Left colon (tissue), 2 donors: ENCODE measurements around the gene ITPK1. TPM values are rescaled to one million over a fixed set of nuclear protein-coding genes. Genes with fewer than 3 reads are reported as not detected.

Experiments used
- ATAC-seq: fragments of 200-7000 bp; cut with Tn5 transposase; one replicate; pipeline ENCODE4 v1.9.1; 2020; ENCODE audit warnings: mild to moderate bottlenecking, moderate library complexity
- DNase-seq, 2 donors: peaks; one replicate each; pipeline ENCODE4 v3.0.0-alpha.2; 2020
- intact Hi-C, 2 donors: fragments of 100-400 bp; cut with DNase I in 1 of 2; cut with micrococcal nuclease in 1 of 2; formaldehyde crosslinking; loops; one replicate each; pipeline versions ENCODE4 v1.11.2 to v1.14.0; 2022; cut with DNase I, micrococcal nuclease
- total RNA-seq, 2 donors: library from RNA; stranded (reverse); fragmentation: NEBNext Ultra II Directional; extraction: Animal tissue kit (Norgen Biotek cat#: 25700); gene quantifications; one replicate each; pipeline ENCODE4 v1.2.1, GENCODE V29; 2021
- donor health status: DM: no; HTN: no; CAD: no.
- donor health status: DM: yes; HTN: yes; CAD: no.

The ITPK1 gene
- total RNA-seq, 2 donors from 2014 or later = 138 to 142 TPM

DNA sequence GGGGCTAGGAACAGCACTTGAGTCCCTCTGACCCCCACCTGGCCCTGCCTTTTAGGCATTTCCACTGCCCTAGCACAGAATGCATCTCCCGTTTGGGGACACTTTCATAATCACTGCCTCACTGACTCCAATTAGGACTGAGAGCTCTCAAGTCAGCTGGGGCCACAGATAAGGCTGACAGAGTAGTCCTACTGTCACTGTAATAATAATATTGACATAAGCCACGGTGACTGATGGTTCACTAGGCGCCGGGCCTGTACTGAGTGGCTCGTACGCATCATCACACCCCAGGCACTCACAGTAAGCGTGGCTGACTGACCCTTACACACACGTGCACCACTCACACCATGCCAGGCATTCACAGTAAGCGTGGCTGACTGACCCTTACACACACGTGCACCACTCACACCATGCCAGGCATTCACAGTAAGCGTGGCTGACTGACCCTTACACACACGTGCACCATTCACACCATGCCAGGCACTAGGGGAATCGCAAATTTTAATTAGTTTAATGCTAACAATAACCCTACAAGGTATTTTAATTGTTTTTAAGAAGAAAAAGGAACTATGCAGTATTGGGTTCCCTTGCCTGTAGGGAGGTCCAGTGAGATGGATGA is 105.1 kb downstream of the ITPK1 start:
- intact Hi-C loops = no loop called here
- ATAC-seq (no peak), DNase-seq (no peak)

DNA sequence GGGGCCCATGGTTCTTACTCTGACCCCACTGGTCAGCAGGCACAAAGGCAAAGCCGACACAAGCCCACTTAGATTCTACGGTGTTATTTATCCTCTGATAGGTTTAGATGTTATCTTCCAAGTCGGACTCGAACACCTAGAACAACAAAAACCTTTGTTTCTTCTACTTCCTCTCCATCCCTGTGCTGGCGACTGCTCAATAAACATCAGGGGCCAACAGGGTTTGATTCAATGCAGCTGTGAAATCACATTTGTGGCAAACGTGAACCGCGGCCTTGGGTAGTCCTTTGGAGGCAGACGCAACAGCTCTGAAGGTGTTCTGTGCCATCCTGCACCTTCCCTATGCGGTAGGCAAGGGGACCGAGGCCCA is 105.6 kb downstream of the ITPK1 start:
- intact Hi-C loops = no loop called here
- no peak for DNase-seq
- ATAC-seq = no peak

DNA sequence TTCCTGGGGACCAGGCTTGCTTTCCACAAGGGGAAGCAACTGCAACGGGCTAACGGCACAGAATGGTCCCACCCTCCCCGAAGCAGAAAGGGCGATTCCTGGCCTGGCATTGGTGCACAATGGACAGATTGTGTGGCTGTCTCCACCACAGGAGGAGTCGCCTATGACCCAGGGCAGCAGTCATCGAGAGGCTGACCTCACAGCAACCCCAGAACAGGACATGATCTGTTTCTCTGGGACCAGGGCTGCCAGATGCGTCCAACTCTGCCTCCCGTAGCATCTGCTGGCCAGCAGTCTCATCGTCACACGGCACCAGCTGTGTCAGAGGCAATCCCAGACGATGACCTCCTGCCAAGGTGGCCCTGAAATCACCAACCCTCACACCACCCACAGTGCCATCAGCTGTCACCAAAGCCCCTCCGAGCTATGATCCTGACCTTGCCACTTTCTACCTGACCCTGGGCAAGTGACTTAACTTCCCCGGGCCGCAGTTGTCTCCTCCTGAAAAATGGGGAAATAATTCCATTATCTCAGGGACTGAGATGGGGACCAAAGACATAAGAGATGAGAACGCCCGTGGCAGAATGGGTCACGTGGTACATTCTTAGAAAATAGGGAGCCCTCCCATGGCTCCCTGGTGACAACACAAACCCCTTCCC is 106.1 kb downstream of the ITPK1 start:
- DNase-seq (no peak), ATAC-seq (no peak)
- intact Hi-C loops = no loop called here

DNA sequence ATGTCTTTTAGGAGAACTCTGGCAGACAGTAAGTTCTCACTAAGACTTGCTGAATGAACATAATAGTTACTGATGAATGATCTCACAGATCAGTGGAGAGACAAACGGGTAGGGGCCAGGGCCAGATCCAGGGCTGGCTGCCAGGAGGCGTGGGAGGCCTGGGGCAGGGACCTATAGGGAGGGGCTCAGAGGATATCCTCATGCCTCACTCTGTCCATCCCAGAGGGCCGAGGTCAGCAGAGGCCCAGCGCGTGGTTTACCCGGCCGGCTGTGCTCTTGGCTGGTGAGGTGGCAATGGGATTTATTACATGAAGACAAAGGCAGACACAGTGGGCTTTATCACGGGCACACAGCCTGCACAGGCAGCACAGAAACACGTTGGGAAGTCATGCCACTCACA is 107.3 kb downstream of the ITPK1 start:
- intact Hi-C loops = no loop called here
- DNase-seq = peak in 1 of 2 donors; percentile 32
- ATAC-seq = no peak

DNA sequence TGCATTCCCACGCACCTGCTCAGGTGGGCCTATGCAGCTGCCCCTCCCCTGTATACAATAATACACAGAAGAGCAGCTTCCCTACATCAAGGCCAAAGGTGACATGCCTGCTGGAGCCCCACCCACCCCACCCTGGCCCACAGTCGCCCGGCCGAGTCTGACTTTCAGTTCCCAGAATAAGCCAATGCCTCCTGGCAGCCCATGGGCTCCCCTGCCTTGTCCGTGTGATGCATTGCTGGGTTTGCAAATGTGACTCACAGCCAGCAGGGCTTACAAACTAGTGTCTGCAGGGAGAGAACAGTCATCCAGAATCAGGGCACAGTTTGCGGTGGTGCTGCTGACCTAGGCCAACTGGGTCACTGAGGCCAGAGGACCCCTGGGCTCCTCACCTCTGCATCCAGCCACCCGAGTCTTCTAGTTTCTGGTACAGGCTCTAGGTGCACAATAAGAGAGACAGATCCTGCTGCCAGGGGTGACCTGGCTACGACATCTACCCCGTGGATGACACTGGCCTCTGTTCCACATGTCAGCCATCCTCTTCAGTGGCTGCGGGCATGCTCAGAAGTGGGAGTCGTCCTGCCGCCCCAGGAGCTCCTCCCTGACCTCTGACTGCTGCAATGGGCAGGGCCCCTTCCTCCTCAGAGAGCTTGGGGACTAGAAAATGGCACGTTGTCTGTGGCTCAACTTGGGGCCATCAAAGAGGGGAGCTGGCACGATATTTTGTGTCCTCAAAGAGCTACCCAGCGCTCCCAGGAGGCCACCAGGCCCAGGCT is 108.3 kb downstream of the ITPK1 start:
- DNase-seq (peak; percentile 44 to 65), ATAC-seq (peak; percentile 59)
- intact Hi-C loops = no loop called here

DNA sequence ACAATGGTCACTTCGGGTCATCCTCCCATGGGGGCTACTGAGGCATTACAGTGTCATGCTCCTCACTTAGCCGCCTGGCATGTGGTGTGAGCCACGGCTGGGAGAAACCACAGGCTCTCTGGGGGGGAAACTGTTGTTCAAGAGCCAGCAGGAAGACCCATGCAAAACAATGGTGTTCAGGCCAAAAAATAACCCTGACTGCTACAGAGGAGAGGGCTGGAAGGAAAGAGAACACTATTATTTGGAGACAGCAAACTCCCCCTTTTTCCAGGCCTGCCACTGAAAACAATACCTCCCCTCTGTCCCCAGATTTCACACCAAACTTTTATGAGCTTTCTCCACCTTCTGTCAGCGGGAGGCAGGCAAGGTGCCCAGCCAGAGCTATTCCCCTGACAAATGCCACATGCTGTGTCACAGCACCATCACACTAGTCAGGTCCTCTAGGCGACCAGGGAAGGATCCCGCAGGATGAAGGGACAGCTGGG is 109.1 kb downstream of the ITPK1 start:
- ATAC-seq = peak; percentile 18
- DNase-seq = no peak
- intact Hi-C loops = no loop called here

DNA sequence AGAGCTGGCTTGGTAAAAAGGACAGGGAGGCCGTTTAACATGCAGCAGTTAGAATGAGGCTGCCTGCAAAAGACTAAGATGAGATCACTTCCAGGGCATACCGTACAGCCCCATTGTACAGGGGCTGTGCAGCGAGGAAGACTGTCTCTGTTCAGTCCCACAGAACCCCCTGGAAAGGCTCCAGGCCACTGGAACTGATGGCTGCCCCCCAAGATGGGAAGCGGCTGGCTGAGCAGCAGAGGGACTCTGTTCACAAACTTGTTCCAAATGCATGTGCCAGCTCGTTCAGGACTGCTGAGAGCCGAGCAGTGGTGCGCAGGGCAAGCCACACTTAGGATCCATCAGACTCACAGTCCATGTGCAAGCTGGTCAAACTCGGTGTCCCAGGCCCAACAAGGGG is 109.9 kb downstream of the ITPK1 start:
- intact Hi-C loops = no loop called here
- ATAC-seq (no peak), DNase-seq (no peak)

DNA sequence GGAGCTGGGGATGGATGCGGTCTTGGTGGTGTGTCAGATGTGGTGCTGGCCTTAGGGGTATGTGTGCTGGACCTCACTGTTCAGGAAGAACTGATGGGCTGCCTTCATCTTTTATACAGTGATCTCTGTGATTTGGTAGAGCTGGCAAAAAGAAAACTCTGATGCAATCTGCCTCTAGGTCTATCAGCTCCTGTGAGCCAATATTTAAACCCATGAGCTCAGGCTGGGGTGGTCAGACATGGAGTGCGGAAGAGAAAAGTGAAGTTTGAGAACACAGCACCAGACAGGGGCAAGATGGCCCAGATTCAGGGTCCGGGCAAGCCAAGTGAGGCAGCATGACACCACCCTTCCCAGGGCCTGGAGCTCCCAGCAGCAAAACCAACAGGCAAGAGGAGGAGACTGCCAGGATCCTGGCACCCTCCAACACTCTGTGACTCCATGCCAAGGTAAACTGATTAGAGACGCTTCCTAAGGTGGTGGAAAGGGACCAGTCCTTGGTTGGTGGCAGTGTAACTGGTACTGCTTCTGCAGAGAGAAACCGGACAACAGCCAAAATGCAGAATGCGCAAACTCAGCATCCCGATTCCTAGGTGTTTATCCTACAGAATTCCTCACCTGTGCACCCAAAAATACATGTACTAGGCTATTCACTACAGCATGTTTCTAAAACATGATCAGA is 110.5 kb downstream of the ITPK1 start:
- ATAC-seq (no peak), DNase-seq (no peak)
- intact Hi-C loops = no loop called here

DNA sequence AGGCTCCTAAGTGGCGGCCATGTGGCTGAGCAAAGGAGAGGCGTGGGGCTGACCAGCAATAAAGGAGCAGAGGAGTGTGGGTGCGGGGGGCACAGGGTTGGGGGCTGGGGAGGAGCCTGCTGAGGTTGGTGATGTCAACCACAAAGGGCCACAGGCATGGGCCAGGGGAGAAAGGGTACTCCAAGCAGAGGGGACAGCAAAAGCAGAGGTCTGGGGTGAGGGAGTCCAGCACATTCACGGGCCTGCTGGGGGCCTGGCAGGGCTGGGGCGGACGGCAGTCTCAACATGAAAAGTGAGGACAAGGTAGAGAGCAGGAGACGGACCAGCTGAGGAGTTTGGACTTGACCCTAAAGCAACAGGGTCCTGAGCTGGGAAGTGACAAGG is 111.0 kb downstream of the ITPK1 start:
- intact Hi-C loops = no loop called here
- no peak for ATAC-seq
- DNase-seq = no peak

DNA sequence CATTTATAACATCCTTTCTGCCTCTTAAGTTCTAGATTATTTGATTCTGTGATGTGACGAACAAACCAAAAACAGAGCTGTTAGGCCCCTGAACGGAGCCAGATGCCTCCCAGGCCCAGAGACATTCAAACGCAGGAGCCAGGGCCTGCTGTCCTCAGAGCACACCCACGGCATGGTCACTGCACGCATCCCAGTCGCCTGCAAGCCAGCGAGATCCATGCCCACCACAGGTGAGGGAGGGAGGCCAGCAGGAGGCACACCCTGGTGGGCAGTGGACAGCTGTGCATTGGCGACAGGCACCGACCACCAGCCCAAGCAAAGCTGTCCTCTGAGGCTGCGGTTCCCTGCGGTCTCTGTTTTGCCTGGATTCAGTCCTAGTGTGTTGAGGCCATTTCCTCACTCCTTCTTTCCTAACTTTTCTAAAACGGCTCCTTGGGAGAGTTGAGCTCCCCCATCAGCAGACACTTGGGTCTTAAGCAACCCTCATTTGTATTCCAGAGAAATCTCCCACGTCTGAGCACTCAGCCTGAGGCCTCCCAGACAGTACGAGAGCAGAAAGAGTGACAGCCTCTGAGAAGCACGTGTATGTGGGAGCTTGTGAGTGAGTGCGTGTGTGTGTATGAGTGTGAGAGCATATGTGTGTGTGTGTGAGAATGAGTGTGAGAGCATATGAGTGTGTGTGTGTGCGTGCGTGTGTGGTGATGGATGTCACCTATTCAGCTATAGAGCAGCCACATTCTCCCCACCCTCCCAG is 111.6 kb downstream of the ITPK1 start:
- no peak for DNase-seq
- no peak for ATAC-seq
- intact Hi-C loops = no loop called here

DNA sequence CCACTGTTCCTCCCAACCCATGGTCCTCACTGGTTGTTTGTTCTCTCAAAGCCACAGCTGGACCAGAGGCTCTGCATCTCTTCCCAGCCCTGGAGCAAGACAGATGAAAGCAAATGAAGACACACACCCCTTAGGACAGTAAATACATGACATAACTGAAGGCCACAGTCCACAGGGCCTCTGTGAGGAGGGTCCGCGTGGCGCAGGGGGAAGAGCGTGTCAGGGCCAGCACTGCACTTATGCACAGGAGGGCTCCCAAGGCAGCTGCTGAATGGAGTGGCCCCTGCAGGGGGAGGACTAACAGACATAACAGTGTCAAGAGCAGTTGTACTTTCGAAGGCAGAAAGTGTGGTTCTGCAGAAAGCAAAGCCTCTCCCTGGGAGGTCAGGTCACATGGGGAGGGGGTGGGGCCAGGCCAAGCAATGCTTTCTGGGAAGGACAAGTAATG is 112.8 kb downstream of the ITPK1 start:
- no peak for ATAC-seq
- intact Hi-C loops = no loop called here
- DNase-seq = no peak

DNA sequence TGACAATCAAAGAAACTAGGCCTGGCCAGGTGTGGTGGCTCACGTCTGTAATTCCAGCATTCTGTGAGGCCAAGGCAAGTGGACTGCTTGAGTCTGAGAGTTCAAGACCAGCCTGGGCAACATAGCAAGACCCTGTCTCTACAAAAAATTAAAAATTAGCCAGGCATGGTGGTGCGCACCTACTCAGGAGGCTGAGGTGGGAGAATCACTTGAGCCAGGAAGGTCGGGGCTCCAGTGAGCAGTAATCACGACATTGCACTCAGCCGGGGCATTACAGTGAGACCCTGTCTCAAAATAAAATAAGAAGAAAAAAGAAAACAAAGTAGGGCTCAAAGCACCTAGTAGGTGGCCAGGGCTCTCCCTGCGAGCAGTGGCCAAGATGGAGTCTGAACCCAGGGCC is 113.7 kb downstream of the ITPK1 start:
- no peak for ATAC-seq
- no peak for DNase-seq
- intact Hi-C loops = no loop called here

DNA sequence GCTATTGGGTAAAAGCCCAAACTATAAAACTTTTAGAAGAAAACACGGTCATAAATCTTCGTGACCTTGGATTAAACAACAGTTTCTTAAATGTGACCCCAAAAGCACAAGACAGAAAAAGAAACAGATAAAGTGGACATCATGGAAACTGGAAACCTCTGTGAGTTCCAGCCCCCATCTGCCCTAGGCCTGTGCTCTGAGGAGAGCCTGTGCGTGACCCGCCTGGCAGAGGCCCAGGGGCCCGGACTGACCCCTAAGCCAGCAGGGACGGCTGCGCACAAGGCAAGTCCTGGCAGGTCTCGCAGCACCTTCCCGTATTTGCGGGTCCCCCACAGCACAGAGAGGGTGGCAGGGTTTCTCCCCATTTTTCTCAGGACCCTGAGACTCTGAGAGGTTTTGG is 116.8 kb downstream of the ITPK1 start:
- ATAC-seq (no peak), DNase-seq (no peak)

DNA sequence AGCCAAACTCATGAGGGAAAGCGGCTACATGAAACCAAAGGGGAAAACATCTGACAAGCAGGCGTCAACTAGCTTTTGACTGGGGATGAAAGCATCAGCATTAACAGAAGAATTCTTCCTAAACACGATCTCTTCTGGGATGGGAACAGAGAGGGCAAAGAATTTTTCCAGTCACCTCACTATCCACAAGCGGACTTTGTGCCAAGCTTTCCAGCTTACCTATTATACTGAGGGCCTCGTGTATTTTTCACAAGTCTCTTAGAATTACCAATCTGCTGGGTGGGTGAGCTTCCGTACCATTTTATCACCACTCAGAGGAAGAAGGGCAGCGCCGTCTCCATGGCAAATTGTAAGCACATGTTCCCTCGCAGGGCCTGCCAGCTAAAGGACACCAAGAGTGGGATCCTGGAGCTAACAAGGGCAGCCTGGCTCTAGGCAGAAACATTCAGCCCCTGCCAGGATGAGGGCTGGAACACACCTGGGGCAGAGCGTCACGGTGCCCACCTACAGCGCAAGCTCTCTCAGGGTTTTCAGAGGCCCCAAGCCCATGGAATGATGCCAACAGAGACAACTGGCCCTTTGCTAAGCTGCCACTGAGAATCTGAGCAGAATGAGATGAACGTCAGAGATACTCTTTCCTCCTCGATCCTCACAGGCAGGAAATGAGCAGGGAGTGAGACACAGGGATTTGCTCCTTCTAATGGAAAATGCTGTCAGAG is 118.2 kb downstream of the ITPK1 start:
- ATAC-seq (no peak), DNase-seq (no peak)
- intact Hi-C loops = no loop called here

More for the DNA sequence above, 116.8 kb downstream of the ITPK1 start:
- intact Hi-C loops = no loop called here

DNA sequence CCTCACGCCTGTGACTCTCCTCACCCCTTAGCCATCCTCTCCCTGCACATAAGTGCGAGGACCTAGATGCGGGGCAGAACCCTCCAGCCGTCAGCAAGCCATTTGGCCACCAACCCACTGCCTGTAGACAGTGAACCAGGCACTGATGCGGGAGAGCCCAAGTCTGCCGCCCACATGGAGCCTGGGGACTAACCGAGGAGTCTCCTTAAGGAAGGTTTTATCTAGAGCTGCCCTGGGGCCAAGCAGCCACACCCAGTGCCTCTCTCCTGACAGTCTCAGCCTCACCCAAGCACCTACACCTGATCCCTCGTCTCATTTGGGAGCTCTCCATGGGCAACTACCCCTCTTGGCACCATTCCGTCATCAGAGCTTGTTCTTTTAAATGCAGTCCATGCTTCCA is 120.1 kb downstream of the ITPK1 start:
- ATAC-seq (peak; percentile 20), DNase-seq (no peak)
- intact Hi-C loops = no loop called here

DNA sequence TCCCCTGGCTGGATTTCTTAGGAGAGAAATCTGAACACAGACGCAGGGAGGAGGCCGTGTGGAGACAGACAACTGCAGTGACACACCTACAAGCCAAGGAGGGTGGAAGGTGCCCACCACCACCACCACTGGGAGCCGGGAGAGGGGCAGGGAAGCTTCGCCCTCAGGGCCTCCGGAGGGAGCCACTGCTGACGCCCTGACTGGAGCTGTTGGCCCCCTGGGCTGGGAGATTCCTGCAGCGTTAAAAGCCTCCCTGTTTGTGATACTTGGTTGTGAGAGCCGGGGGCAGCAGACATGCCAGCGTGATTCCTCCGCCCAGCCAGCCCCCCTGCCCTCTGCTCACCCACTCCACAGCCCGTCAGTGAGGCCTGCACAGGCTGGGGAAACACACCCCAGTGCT is 120.8 kb downstream of the ITPK1 start:
- intact Hi-C loops = no loop called here
- ATAC-seq (no peak), DNase-seq (no peak)

DNA sequence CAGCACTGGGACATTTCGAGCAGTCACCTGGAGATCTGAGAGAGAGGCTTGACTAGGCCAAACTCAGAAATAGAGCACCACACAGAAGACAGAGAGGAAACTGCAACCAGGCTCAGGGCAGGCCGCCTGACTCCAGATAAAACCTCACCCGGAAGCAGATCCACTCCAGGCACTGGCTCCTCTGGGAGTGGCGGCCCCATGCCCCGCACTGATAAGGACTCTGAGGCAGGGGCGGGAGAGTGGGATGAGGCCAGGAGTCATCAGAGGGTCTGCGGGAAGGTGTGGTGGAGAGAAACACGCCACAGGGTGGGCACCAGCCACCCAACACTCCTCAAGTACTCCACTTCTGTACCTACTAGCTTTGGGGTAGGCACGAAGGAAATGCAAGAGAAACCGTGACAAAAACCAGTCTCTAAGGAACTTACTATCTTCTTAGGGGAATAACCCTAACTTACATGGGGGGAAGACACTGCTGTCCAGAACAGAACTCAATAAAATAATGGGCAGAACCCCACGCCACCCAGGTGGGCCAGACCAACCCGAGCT is 121.5 kb downstream of the ITPK1 start:
- no peak for ATAC-seq
- intact Hi-C loops = no loop called here

DNA sequence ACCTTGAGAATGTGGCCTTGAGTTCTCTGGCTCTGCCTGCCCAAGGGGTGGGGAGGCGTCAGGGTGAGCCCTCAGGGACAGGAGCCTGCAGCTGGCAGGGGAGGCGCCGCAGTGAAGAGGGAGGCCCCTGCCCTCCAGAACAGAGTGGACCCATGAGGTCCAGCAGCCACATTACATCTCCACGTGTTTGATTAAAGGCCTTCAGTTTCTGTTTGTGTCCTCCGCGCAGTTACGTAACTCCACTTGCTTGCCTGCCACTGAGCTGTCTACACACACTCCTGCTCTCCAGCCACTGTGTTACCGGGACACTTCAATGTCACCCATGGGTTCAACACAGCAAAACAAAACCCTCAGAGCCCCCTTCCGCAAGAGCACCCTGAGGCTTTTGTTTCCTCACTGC is 122.4 kb downstream of the ITPK1 start:
- intact Hi-C loops = no loop called here
- DNase-seq (peak in 1 of 2 donors; percentile 46), ATAC-seq (peak; percentile 11)

More for the DNA sequence above, 121.5 kb downstream of the ITPK1 start:
- no peak for DNase-seq
